GM12878 (cell line): ENCODE results near the gene CXCL14. TPM values are rescaled to one million over a fixed set of nuclear protein-coding genes. Genes with fewer than 3 reads are reported as not detected.

ENCODE experiments used
- ATAC-seq: fragments of 200-7000 bp; cut with Tn5 transposase; 3 replicates; pipeline ENCODE4 v1.9.1; 2020; ENCODE audit warnings: mild to moderate bottlenecking, moderate library complexity
- BruUV-seq: library from RNA; stranded (reverse); fragments of 400-500 nt; replicated peaks from 2 replicates; lab custom pipeline; 2021; lab: Mats Ljungman, UMichigan
- CTCF ChIA-PET: fragments of 300-600 bp; sonication (Branson Sonifier 250); formaldehyde crosslinking; extraction: SDS; loops from one replicate; lab custom pipeline; 2021; ENCODE audit warnings: inconsistent platforms; lab: Yijun Ruan, JAX
- POLR2A ChIA-PET: fragments of 350-600 bp; formaldehyde crosslinking; extraction: SDS; loops from one replicate; lab custom pipeline; 2021; ENCODE audit warnings: inconsistent platforms; lab: Charles Lee
- RAD21 ChIA-PET: fragments of 300-600 bp; sonication (Branson Sonifier 250); formaldehyde crosslinking; loops from one replicate; lab custom pipeline; 2023; ENCODE audit warnings: antibody characterized with exemption; ENCODE audit not compliant: unreplicated experiment; lab: Charles Lee
- SMC1A ChIA-PET: fragments of 300-600 bp; sonication (Branson Sonifier 250); formaldehyde crosslinking; loops from one replicate; lab custom pipeline; 2023; ENCODE audit not compliant: unreplicated experiment, uncharacterized antibody; lab: Charles Lee
- DNase-seq: peaks from one replicate; pipeline ENCODE4 v3.0.0-alpha.2; 2011; ENCODE audit warnings: low read depth, low spot score
- FAIRE-seq: peaks from 3 replicates; lab custom pipeline; 2011; peaks lifted over from hg19 to GRCh38; lab: Jason Lieb, UNC
- H2AFZ ChIP-seq: 2 replicates; pipeline ENCODE4 v1.6.0; 2011; ENCODE audit warnings: low read depth, low read length, control low read depth; ENCODE audit not compliant: control insufficient read depth
- H3K27ac ChIP-seq: 2 replicates; pipeline ENCODE4 v1.5.1; 2011; ENCODE audit warnings: control low read depth; ENCODE audit not compliant: control insufficient read depth, insufficient read depth
- H3K27me3 ChIP-seq, 2 experiments: replicated peaks in 1 of 2; 2 replicates each; pipeline versions ENCODE4 v1.6.0 to v1.6.1; 2011; ENCODE audit warnings: low read length in 1 of 2; ENCODE audit not compliant: control insufficient read depth in 2 of 2, insufficient read depth in 2 of 2
- H3K36me3 ChIP-seq, 2 experiments: 2 replicates each; pipeline ENCODE4 v1.5.1; 2011; ENCODE audit warnings: low read length in 1 of 2; ENCODE audit not compliant: control insufficient read depth in 2 of 2, insufficient read depth in 2 of 2
- H3K4me1 ChIP-seq: 2 replicates; pipeline ENCODE4 v1.6.1; 2011; ENCODE audit warnings: mild to moderate bottlenecking, low read length, moderate library complexity, mixed read lengths; ENCODE audit not compliant: control insufficient read depth, insufficient read depth
- H3K4me2 ChIP-seq: 2 replicates; pipeline ENCODE4 v1.6.0; 2011; ENCODE audit warnings: control low read depth; ENCODE audit not compliant: control insufficient read depth, insufficient read depth
- H3K4me3 ChIP-seq: fragments of 200-600 bp; sonication (generic); 2 replicates; pipeline ENCODE4 v1.5.1; 2016
- H3K79me2 ChIP-seq: 2 replicates; pipeline ENCODE4 v1.6.0; 2011; ENCODE audit warnings: low read length; ENCODE audit not compliant: control insufficient read depth, insufficient read depth
- H3K9ac ChIP-seq: 2 replicates; pipeline ENCODE4 v1.8.0; 2011; ENCODE audit warnings: low read length, control low read depth, mixed read lengths; ENCODE audit not compliant: control insufficient read depth, insufficient read depth
- H3K9me3 ChIP-seq: replicated peaks from 3 replicates; pipeline ENCODE4 v1.5.1; 2011; ENCODE audit warnings: mild to moderate bottlenecking, low read length; ENCODE audit not compliant: control insufficient read depth, insufficient read depth
- H4K20me1 ChIP-seq: 2 replicates; pipeline ENCODE4 v1.6.0; 2011; ENCODE audit not compliant: control insufficient read depth, insufficient read depth
- EGR1 ChIP-seq, 2 experiments: IDR thresholded peaks; 1 replicate in 1 of 2; 2 replicates in 1 of 2; pipeline ENCODE4 v1.6.1; 2011 to 2012; ENCODE audit warnings: low read depth in 2 of 2, low read length in 2 of 2, borderline replicate concordance in 1 of 2, mild to moderate bottlenecking in 1 of 2, moderate library complexity in 1 of 2
- EP300 ChIP-seq, 2 experiments: fragments of 150-350 bp in 1 of 2; IDR thresholded peaks; 2 replicates each; pipeline ENCODE4 v1.6.1; 2011 to 2012; ENCODE audit warnings: low read depth in 2 of 2, low read length in 2 of 2, borderline replicate concordance in 1 of 2, improper control_type of control experiment in 1 of 2, inconsistent platforms in 1 of 2; ENCODE audit not compliant: control insufficient read depth in 1 of 2
- HDGF ChIP-seq: fragments of 450-650 bp; IDR thresholded peaks from 2 replicates; pipeline ENCODE4 v1.6.1; 2016; ENCODE audit warnings: antibody characterized with exemption
- MEF2A ChIP-seq: IDR thresholded peaks from 2 replicates; pipeline ENCODE4 v1.6.1; 2011; ENCODE audit warnings: low read depth, mild to moderate bottlenecking, low read length, moderate library complexity; ENCODE audit not compliant: insufficient read depth
- NFYA ChIP-seq: IDR thresholded peaks from 2 replicates; pipeline ENCODE4 v1.6.1; 2011; ENCODE audit warnings: low read depth, mild to moderate bottlenecking, low read length, improper control_type of control experiment, borderline replicate concordance
- PAX5 ChIP-seq: IDR thresholded peaks from 2 replicates; pipeline ENCODE4 v1.6.1; 2011; ENCODE audit warnings: low read depth, low read length, borderline replicate concordance
- RBBP5 ChIP-seq: fragments of 200-600 bp; sonication (generic); conservative IDR thresholded peaks from 2 replicates; pipeline ENCODE4 v1.6.1; 2016
- SMARCA5 ChIP-seq: fragments of 450-650 bp; IDR thresholded peaks from 2 replicates; pipeline ENCODE4 v1.6.1; 2017; ENCODE audit warnings: mild to moderate bottlenecking
- WGBS: methylation state at CpG from one replicate; pipeline ENCODE4 v1.1.6; 2016; ENCODE audit warnings: low lambda C conversion rate; ENCODE audit not compliant: insufficient replicate concordance, insufficient coverage; ENCODE audit errors: missing lambda C conversion rate; 5-methylcytosine and 5-hydroxymethylcytosine counted together
- in situ Hi-C: fragments of 300-500 bp; cut with MboI; formaldehyde crosslinking; loops from 9 replicates; pipeline ENCODE4 v1.14.3; 2018; ENCODE audit warnings: mixed read lengths
- intact Hi-C: fragments of 100-400 bp; cut with micrococcal nuclease; formaldehyde crosslinking; loops from one replicate; pipeline ENCODE4 v1.14.2; 2022; ENCODE audit not compliant: unreplicated experiment
- polyA plus RNA-seq, 11 experiments: library from polyadenylated mRNA; depleted of rRNA in 4 of 11; unstranded in 6 of 11; stranded (reverse) in 5 of 11; fragments of >200 nt; fragmentation: Nextera tagmentation in 4 of 11; fragmentation: Illumina TruSeq in 1 of 11; extraction: Ambion mirVana in 4 of 11; extraction: Trizol in 1 of 11; gene quantifications; 1 replicate in 1 of 11; 2 replicates in 10 of 11; pipeline versions ENCODE4 v1.2.1 to v1.2.3, GENCODE V29; 2011 to 2016; ENCODE audit warnings: inconsistent platforms in 2 of 11, missing spikeins in 2 of 11, low read depth in 1 of 11
- total RNA-seq, 4 experiments: library from RNA; depleted of rRNA in 3 of 4; stranded (reverse); fragments of >200 nt in 3 of 4; fragmentation: Illumina TruSeq in 1 of 4; extraction: Trizol in 1 of 4; gene quantifications; 2 replicates each; pipeline versions ENCODE4 v1.2.1 to v1.2.3, GENCODE V29; 2013 to 2021
- TF ChIP-seq, protein P1 (sequence below): IDR thresholded peaks from 2 replicates; pipeline ENCODE4 v1.6.1; 2012; ENCODE audit warnings: improper control_type of control experiment, low read depth, low read length; ENCODE audit not compliant: insufficient replicate concordance
- TF ChIP-seq, protein P2 (sequence below): fragments of 450-650 bp; IDR thresholded peaks from 2 replicates; pipeline ENCODE4 v1.6.1; 2017; ENCODE audit warnings: borderline replicate concordance

The CXCL14 gene
- total and polyA plus RNA-seq, 10 of the 15 experiments (the other 5 are each of a cell fraction or from before 2014, with no cell fraction given) = 0.05 TPM; not detected in 9

DNA sequence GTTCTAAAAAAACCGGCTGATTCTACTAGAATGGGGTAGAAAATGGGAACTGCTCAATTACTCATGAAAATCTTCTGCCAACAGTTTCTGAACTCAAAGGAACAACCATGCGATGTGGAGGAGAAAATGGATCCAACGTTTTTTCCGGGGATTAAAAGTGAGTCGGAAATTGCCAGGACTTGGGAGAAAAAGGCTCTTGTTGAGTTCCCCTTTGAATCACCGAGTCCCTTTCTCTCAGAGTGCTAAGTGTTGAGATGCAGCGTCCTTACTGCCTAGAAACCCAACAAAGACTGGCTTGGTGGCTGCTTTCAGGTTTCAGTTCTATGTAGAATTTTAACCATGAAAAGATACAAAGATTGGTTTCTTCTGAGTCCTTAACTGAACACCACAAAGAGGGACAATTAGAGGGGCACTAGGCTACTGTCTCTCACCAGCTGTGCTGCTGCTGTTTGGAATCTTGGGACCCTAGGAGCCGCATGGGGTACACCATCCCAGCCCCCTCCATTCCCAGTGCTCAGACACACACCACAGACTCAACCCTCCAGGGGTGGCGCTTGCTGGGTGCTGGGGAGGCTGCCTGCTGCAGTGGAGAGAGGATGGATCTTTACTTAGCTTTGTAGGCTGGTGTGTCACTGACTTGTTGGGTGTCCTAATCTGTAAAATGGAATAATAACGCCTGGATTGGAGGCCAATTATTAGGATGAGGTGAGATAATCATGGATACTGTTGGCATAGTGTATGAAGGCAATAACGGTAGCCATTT is 21.5 kb downstream of the CXCL14 start:
- Histone ChIP-seq H3K27ac (no peak overlapping the region), H3K4me3 (no peak overlapping the region), H2AFZ (no peak overlapping the region), H4K20me1 (no peaks in the 10 kb centered on the region), H3K36me3 (no peaks in the 10 kb centered on the region), H3K4me2 (no peak overlapping the region), H3K4me1 (no peaks in the 10 kb centered on the region), H3K9ac (no peak overlapping the region), H3K27me3 (peaks cover 0 to 3% of the 10 kb centered on the region in 2 experiments; a peak in 3 of 4 replicates), H3K9me3 (no peaks in the 10 kb centered on the region; the same call in 2 of the 3 replicates), H3K79me2 (no peaks in the 10 kb centered on the region)
- ChIA-PET SMC1A (no interaction called here), RAD21 (no interaction called here), POLR2A (no interaction called here), CTCF (interaction anchor here (0.7 to 2.7 kb wide), 3 partner anchors 9 to 206 kb away, joined by 3 to 11 read pairs (median 8); no protein-coding TSS in a partner anchor)
- intact Hi-C loops = no loop called here
- 48% methylated on average over 11 of the region's 11 CpGs for WGBS
- no peak for FAIRE-seq
- in situ Hi-C loops = loop anchor here (5.0 kb wide), 1 partner anchor 275 kb away; the partner anchor contains the start of gene SLC25A48
- no TSS peak for BruUV-seq
- no peak for DNase-seq
- ATAC-seq = no peak
- no peak for TF ChIP-seq PAX5
- TF ChIP-seq SMARCA5 = no peak
- TF ChIP-seq, protein P1, sequence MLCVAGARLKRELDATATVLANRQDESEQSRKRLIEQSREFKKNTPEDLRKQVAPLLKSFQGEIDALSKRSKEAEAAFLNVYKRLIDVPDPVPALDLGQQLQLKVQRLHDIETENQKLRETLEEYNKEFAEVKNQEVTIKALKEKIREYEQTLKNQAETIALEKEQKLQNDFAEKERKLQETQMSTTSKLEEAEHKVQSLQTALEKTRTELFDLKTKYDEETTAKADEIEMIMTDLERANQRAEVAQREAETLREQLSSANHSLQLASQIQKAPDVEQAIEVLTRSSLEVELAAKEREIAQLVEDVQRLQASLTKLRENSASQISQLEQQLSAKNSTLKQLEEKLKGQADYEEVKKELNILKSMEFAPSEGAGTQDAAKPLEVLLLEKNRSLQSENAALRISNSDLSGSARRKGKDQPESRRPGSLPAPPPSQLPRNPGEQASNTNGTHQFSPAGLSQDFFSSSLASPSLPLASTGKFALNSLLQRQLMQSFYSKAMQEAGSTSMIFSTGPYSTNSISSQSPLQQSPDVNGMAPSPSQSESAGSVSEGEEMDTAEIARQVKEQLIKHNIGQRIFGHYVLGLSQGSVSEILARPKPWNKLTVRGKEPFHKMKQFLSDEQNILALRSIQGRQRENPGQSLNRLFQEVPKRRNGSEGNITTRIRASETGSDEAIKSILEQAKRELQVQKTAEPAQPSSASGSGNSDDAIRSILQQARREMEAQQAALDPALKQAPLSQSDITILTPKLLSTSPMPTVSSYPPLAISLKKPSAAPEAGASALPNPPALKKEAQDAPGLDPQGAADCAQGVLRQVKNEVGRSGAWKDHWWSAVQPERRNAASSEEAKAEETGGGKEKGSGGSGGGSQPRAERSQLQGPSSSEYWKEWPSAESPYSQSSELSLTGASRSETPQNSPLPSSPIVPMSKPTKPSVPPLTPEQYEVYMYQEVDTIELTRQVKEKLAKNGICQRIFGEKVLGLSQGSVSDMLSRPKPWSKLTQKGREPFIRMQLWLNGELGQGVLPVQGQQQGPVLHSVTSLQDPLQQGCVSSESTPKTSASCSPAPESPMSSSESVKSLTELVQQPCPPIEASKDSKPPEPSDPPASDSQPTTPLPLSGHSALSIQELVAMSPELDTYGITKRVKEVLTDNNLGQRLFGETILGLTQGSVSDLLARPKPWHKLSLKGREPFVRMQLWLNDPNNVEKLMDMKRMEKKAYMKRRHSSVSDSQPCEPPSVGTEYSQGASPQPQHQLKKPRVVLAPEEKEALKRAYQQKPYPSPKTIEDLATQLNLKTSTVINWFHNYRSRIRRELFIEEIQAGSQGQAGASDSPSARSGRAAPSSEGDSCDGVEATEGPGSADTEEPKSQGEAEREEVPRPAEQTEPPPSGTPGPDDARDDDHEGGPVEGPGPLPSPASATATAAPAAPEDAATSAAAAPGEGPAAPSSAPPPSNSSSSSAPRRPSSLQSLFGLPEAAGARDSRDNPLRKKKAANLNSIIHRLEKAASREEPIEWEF = no peak
- no peak for TF ChIP-seq HDGF
- no peak for TF ChIP-seq MEF2A
- no peak for TF ChIP-seq RBBP5
- no peak for TF ChIP-seq EP300 (IDR thresholded peaks at IDR 0.05; ENCODE audit: borderline replicate concordance in 1 of 2, control insufficient read depth in 1 of 2, low read depth in 2 of 2, low read length in 2 of 2)
- TF ChIP-seq, protein P2, sequence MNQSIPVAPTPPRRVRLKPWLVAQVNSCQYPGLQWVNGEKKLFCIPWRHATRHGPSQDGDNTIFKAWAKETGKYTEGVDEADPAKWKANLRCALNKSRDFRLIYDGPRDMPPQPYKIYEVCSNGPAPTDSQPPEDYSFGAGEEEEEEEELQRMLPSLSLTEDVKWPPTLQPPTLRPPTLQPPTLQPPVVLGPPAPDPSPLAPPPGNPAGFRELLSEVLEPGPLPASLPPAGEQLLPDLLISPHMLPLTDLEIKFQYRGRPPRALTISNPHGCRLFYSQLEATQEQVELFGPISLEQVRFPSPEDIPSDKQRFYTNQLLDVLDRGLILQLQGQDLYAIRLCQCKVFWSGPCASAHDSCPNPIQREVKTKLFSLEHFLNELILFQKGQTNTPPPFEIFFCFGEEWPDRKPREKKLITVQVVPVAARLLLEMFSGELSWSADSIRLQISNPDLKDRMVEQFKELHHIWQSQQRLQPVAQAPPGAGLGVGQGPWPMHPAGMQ = no peak
- TF ChIP-seq EGR1 (IDR thresholded peaks at IDR 0.05; ENCODE audit: borderline replicate concordance in 1 of 2, low read depth in 2 of 2, low read length in 2 of 2) = no peak
- no peak for TF ChIP-seq NFYA
